Psoas muscle (tissue), 8 donors: ENCODE data around the gene SLC25A47. TPM values are rescaled to one million over a fixed set of nuclear protein-coding genes. Genes with fewer than 3 reads are reported as not detected.

Experiments
- ATAC-seq, 4 donors: fragments of 200-7000 bp; cut with Tn5 transposase; one replicate each; pipeline ENCODE4 v1.9.1; 2020; ENCODE audit warnings: moderate library complexity in 3 of 4, mild to moderate bottlenecking in 2 of 4
- DNase-seq, 2 donors: peaks; one replicate each; pipeline ENCODE4 v3.0.0-alpha.2; 2020
- H3K27ac ChIP-seq: fragments of 200-600 bp; one replicate; pipeline ENCODE4 v1.8.0; 2022
- H3K27me3 ChIP-seq, 3 donors: fragments of 200-600 bp in 1 of 3; one replicate each; pipeline versions ENCODE4 v1.6.1 to v1.8.0; 2013 to 2022; ENCODE audit warnings: low read length in 2 of 3, mild to moderate bottlenecking in 2 of 3, moderate library complexity in 1 of 3; ENCODE audit not compliant: insufficient read depth in 3 of 3
- H3K36me3 ChIP-seq, 2 donors: fragments of 200-600 bp in 1 of 2; one replicate each; pipeline versions ENCODE4 v1.6.1 to v1.8.0; 2013 to 2022; ENCODE audit warnings: low read depth in 1 of 2, mild to moderate bottlenecking in 1 of 2, moderate library complexity in 1 of 2; ENCODE audit not compliant: insufficient read depth in 1 of 2
- H3K4me1 ChIP-seq: fragments of 200-600 bp; one replicate; pipeline ENCODE4 v1.8.0; 2022
- H3K4me3 ChIP-seq: fragments of 200-600 bp; one replicate; pipeline ENCODE4 v1.8.0; 2022; ENCODE audit warnings: mild to moderate bottlenecking
- H3K9me3 ChIP-seq: fragments of 200-600 bp; one replicate; pipeline ENCODE4 v1.8.0; 2022
- WGBS, 3 donors: extraction: QIAGEN DNeasy Blood & Tissue Kit; methylation state at CpG; one replicate each; pipeline versions ENCODE4 v1.1.6 to v1.1.7; 2013; 5-methylcytosine and 5-hydroxymethylcytosine counted together
- intact Hi-C, 2 donors: fragments of 100-400 bp; cut with DNase I; formaldehyde crosslinking; loops; one replicate each; pipeline versions ENCODE4 v1.11.0 to v1.14.2; 2022
- polyA plus RNA-seq, 3 donors: library from polyadenylated mRNA; stranded (reverse); fragments of 200-250 nt; gene quantifications; one replicate each; pipeline ENCODE4 v1.2.3, GENCODE V29; 2013
- total RNA-seq, 4 donors: library from RNA; stranded (reverse); fragmentation: NEBNext Ultra II Directional in 2 of 4; extraction: Animal tissue kit (Norgen Biotek cat#: 25700) in 2 of 4; gene quantifications; one replicate each; pipeline versions ENCODE4 v1.2.1 to v1.2.4, GENCODE V29; 2021 to 2023
- TF ChIP-seq, protein P1 (sequence below): fragments of 200-600 bp; IDR thresholded peaks from one replicate; pipeline ENCODE4 v1.8.0; 2022; ENCODE audit warnings: antibody characterized with exemption
- donor health status: healthy with polysubstance abuse.
- donor health status: DM: no; HTN: no; CAD: no; lungs with moderate emphysema.
- donor health status: Bipolar disorder and iron deficiency.
- donor health status: healthy.
- donor health status: DM: yes; HTN: yes; CAD: no.
- donor health status: DM: no; HTN: no; CAD: no.
- donor health status: DM: no; HTN: no; CAD: no.
- donor health status: DM: yes; HTN: yes; CAD: no.

SLC25A47 gene
- total and polyA plus RNA-seq, 7 donors: 0.03 to 0.12 TPM; not detected in 5

DNA sequence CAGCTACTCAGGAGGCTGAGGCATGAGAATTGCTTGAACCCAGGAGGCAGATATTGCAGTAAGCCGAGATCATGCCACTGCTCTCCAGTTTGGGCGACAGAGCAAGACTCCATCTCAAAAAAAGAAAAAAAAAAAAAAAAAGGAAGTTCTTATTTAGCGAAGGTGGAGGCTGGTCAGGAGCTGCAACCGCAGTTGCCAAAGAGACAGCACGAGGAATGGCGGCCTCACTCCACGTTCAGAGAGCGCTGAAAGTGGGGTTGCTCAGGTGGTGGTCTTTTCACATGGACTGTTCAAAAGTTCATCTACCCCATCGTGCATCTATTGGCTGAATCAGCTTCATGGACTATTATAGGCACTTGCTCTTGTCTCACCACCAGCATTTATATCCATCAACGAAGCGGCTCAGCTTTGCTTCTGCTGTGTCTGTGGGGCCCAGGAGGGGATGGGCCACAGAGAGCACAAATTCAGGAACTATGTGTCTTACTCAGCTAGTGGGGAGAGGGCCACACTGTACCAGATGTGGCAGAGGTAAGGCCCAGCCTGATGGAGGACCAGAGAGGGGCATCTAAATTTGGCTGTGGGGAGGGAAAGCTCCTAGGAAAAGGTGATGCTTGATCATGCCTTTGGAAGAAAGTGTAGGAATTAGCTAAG is 27.3 kb downstream of the SLC25A47 start:
- H3K4me3 ChIP-seq: no peak overlapping the region
- H3K27me3 ChIP-seq: no peaks in the 10 kb centered on the region
- ATAC-seq: no peak
- peaks cover 9 to 97% of the 10 kb centered on the region in 2 donors for H3K36me3 ChIP-seq
- H3K27ac ChIP-seq: no peak overlapping the region
- WGBS, 3 donors: 86 to 95% (median 95%) methylated on average over 11 of the region's 11 CpGs
- no peaks in the 10 kb centered on the region for H3K9me3 ChIP-seq
- TF ChIP-seq, protein P1, sequence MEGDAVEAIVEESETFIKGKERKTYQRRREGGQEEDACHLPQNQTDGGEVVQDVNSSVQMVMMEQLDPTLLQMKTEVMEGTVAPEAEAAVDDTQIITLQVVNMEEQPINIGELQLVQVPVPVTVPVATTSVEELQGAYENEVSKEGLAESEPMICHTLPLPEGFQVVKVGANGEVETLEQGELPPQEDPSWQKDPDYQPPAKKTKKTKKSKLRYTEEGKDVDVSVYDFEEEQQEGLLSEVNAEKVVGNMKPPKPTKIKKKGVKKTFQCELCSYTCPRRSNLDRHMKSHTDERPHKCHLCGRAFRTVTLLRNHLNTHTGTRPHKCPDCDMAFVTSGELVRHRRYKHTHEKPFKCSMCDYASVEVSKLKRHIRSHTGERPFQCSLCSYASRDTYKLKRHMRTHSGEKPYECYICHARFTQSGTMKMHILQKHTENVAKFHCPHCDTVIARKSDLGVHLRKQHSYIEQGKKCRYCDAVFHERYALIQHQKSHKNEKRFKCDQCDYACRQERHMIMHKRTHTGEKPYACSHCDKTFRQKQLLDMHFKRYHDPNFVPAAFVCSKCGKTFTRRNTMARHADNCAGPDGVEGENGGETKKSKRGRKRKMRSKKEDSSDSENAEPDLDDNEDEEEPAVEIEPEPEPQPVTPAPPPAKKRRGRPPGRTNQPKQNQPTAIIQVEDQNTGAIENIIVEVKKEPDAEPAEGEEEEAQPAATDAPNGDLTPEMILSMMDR: no peak
- H3K4me1 ChIP-seq: no peaks in the 10 kb centered on the region
- no peak for DNase-seq
- intact Hi-C loops: no loop called here

DNA sequence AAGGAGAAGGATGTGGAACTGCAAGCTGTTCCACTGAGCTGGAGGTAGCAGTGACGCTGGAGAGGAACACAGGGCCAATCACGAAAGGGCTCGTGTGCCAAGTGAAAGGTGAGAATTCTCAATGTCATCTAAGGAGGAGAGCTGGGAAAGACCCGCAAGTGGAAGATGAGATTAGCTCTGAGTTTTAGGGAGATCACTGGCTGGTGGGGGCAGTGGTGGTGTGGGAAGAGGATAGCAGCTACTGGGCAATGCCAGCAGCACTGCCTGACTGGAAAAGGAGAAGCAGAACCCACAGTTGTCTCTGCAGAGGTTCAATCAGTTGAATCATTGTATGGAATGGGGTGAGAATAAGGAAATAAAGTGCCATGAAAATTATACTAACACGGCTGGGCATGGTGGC is 27.8 kb downstream of the SLC25A47 start:
- 61 to 75% (median 62%) methylated on average over 5 of the region's 5 CpGs for WGBS, 3 donors
- Histone ChIP-seq H3K4me3 (no peak overlapping the region), H3K27me3 (no peaks in the 10 kb centered on the region), H3K27ac (no peak overlapping the region), H3K36me3 (peaks cover 9 to 97% of the 10 kb centered on the region in 2 donors), H3K9me3 (no peaks in the 10 kb centered on the region), H3K4me1 (peaks cover 5% of the 10 kb centered on the region)
- DNase-seq (no peak), ATAC-seq (no peak)
- TF ChIP-seq, protein P1: no peak
- intact Hi-C loops: no loop called here

- H3K4me1 ChIP-seq: peaks cover 10% of the 10 kb centered on the region
- no peak for ATAC-seq
- TF ChIP-seq, protein P1: no peak
Measured at GRCh38 chr14:100358396-100358795, 35.3 kb downstream of the SLC25A47 start.

DNA sequence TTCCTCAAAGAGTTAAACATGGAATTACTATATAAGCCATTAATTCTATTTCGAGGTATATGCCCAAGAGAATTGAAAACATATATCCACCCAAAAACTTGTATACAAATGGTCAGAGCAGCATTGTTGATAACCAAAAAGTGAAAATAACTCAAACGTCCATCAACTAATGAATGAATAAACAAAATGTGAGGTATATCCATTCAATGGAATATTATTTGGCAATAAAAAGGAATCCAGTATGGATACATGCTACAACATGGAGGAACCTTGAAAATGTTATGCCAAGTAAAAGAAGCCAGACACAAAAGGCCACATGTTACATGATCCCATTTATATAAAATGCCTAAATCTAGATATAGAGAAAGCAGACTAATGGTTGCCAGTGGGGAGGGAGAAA is 36.0 kb downstream of the SLC25A47 start:
- no peaks in the 10 kb centered on the region for H3K9me3 ChIP-seq
- DNase-seq (no peak), ATAC-seq (no peak)
- peaks cover 10% of the 10 kb centered on the region for H3K4me1 ChIP-seq
- no peak overlapping the region for H3K27ac ChIP-seq
- peaks cover 10 to 79% of the 10 kb centered on the region in 2 donors for H3K36me3 ChIP-seq
- H3K4me3 ChIP-seq: no peak overlapping the region
- intact Hi-C loops: no loop called here
- H3K27me3 ChIP-seq: no peaks in the 10 kb centered on the region
- 84 to 90% (median 87%) methylated on average over 2 of the region's 2 CpGs for WGBS, 3 donors
- TF ChIP-seq, protein P1: no peak

More at GRCh38 chr14:100358396-100358795, 35.3 kb downstream of the SLC25A47 start:
- intact Hi-C loops: no loop called here
- H3K36me3 ChIP-seq: peaks cover 13 to 79% of the 10 kb centered on the region in 2 donors
- no peak overlapping the region for H3K4me3 ChIP-seq
- H3K9me3 ChIP-seq: no peaks in the 10 kb centered on the region
- no peaks in the 10 kb centered on the region for H3K27me3 ChIP-seq
- no peak for DNase-seq
- H3K27ac ChIP-seq: no peak overlapping the region
- 94 to 100% (median 96%) methylated on average over 2 of the region's 2 CpGs for WGBS, 3 donors

DNA sequence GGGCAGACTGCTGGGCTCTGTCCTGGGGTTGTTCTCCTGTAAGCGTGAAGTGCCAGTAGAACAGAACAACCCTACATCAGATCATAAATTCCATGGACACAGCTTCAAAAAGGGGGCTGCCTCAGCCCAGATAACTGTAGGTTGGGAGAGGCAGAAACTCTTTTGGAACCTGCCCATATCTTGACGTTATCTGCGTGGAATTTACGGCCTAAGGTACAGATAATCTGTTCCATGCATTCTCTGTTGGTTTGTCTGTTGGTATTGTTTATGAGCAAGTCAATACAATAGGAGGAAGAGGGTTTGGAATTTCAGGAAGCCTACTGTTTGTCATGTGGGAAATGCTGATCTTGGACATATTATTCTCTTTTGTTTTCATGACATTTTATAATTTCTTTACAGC is 36.7 kb downstream of the SLC25A47 start:
- peaks cover 10% of the 10 kb centered on the region for H3K4me1 ChIP-seq
- TF ChIP-seq, protein P1: no peak
- peaks cover 9 to 79% of the 10 kb centered on the region in 2 donors for H3K36me3 ChIP-seq
- intact Hi-C loops: no loop called here
- 62 to 77% (median 72%) methylated on average over 4 of the region's 4 CpGs for WGBS, 3 donors
- H3K27me3 ChIP-seq: no peaks in the 10 kb centered on the region
- no peaks in the 10 kb centered on the region for H3K9me3 ChIP-seq
- no peak for DNase-seq
- no peak for ATAC-seq
- H3K4me3 ChIP-seq: no peak overlapping the region
- peak overlapping the region; percentile 46 for H3K27ac ChIP-seq
